CD14-positive monocyte (primary cell): ENCODE data around the gene THUMPD2. TPM values are rescaled to one million over a fixed set of nuclear protein-coding genes. Genes with fewer than 3 reads are reported as not detected.

Experiments used
- DNase-seq, 3 donors: peaks; one replicate each; pipeline ENCODE4 v3.0.0-alpha.2; 2011 to 2022
- H2AFZ ChIP-seq: 2 replicates; pipeline ENCODE4 v1.6.0; 2012; ENCODE audit warnings: mild to moderate bottlenecking, low read depth, low read length, inconsistent platforms; ENCODE audit not compliant: insufficient read depth, poor library complexity, severe bottlenecking
- H3K27ac ChIP-seq, 2 donors: 1 replicate in 1 of 2; 2 replicates in 1 of 2; pipeline ENCODE4 v1.5.1; 2012 to 2013; ENCODE audit warnings: low read length in 2 of 2, control low read depth in 1 of 2, inconsistent platforms in 1 of 2, low read depth in 1 of 2, mild to moderate bottlenecking in 1 of 2
- H3K27me3 ChIP-seq, 2 donors: one replicate each; pipeline versions ENCODE4 v1.6.0 to v1.6.1; 2011 to 2013; ENCODE audit warnings: low read length in 2 of 2; ENCODE audit not compliant: control insufficient read depth in 2 of 2, insufficient read depth in 2 of 2
- H3K36me3 ChIP-seq, 2 donors: replicated peaks in 1 of 2; 1 replicate in 1 of 2; 2 replicates in 1 of 2; pipeline versions ENCODE4 v1.5.1 to v1.6.1; 2012 to 2013; ENCODE audit warnings: low read length in 2 of 2, control low read depth in 1 of 2, inconsistent platforms in 1 of 2, mild to moderate bottlenecking in 1 of 2; ENCODE audit not compliant: insufficient read depth in 2 of 2, control insufficient read depth in 1 of 2
- H3K4me1 ChIP-seq, 2 donors: 1 replicate in 1 of 2; 2 replicates in 1 of 2; pipeline versions ENCODE4 v1.5.1 to v1.6.1; 2012 to 2013; ENCODE audit warnings: low read length in 2 of 2, control low read depth in 1 of 2, inconsistent platforms in 1 of 2, mild to moderate bottlenecking in 1 of 2, moderate library complexity in 1 of 2; ENCODE audit not compliant: insufficient read depth in 2 of 2, control insufficient read depth in 1 of 2
- H3K4me2 ChIP-seq: replicated peaks from 2 replicates; pipeline ENCODE3; 2012; ENCODE audit warnings: low read length, moderate library complexity, mild to moderate bottlenecking; ENCODE audit not compliant: poor library complexity, severe bottlenecking; ENCODE audit errors: extremely low read depth
- H3K4me3 ChIP-seq, 3 experiments: fragments of 200-600 bp in 1 of 3; sonication (generic) in 1 of 3; replicated peaks in 1 of 3; 1 replicate in 2 of 3; 2 replicates in 1 of 3; pipeline ENCODE4 v1.5.1; 2011 to 2013; ENCODE audit warnings: low read length in 3 of 3, mild to moderate bottlenecking in 3 of 3, control low read depth in 2 of 3, low read depth in 2 of 3, inconsistent platforms in 1 of 3, moderate library complexity in 1 of 3
- H3K79me2 ChIP-seq: 2 replicates; pipeline ENCODE4 v1.6.0; 2012; ENCODE audit warnings: mild to moderate bottlenecking, control low read depth, inconsistent platforms, low read length, moderate library complexity; ENCODE audit not compliant: insufficient read depth
- H3K9ac ChIP-seq: 2 replicates; pipeline ENCODE4 v1.6.0; 2017; ENCODE audit warnings: low read length, mild to moderate bottlenecking; ENCODE audit not compliant: insufficient read depth, poor library complexity, severe bottlenecking
- H3K9me3 ChIP-seq, 2 donors: replicated peaks in 1 of 2; 1 replicate in 1 of 2; 2 replicates in 1 of 2; pipeline versions ENCODE4 v1.5.1 to v1.6.1; 2012 to 2013; ENCODE audit warnings: low read length in 2 of 2, control low read depth in 1 of 2; ENCODE audit not compliant: control insufficient read depth in 1 of 2, insufficient read depth in 1 of 2
- H4K20me1 ChIP-seq: 2 replicates; pipeline ENCODE4 v1.6.0; 2012; ENCODE audit warnings: mild to moderate bottlenecking, low read length, control low read depth, moderate library complexity; ENCODE audit not compliant: insufficient read depth
- H3K27ac Mint-ChIP-seq, 7 donors: one replicate each; pipeline ENCODE4 v1.8.0; 2020; ENCODE audit warnings: mild to moderate bottlenecking in 7 of 7, mixed read lengths in 7 of 7, moderate library complexity in 6 of 7, inconsistent platforms in 2 of 7
- H3K27me3 Mint-ChIP-seq, 3 donors: one replicate each; pipeline ENCODE4 v1.8.0; 2021 to 2022; ENCODE audit warnings: low read depth in 3 of 3, mild to moderate bottlenecking in 3 of 3, mixed read lengths in 3 of 3, moderate library complexity in 3 of 3, inconsistent platforms in 1 of 3
- H3K36me3 Mint-ChIP-seq, 2 donors: one replicate each; pipeline ENCODE4 v1.8.0; 2020; ENCODE audit warnings: mixed read lengths in 2 of 2, inconsistent platforms in 1 of 2, mild to moderate bottlenecking in 1 of 2
- H3K4me1 Mint-ChIP-seq: one replicate; pipeline ENCODE4 v1.8.0; 2020; ENCODE audit warnings: mild to moderate bottlenecking, mixed read lengths
- H3K4me3 Mint-ChIP-seq, 2 donors: one replicate each; pipeline ENCODE4 v1.8.0; 2020; ENCODE audit warnings: mild to moderate bottlenecking in 2 of 2, mixed read lengths in 2 of 2, moderate library complexity in 1 of 2
- H3K9me3 Mint-ChIP-seq, 7 donors: one replicate each; pipeline ENCODE4 v1.8.0; 2020 to 2022; ENCODE audit warnings: mixed read lengths in 7 of 7, mild to moderate bottlenecking in 6 of 7, moderate library complexity in 6 of 7, inconsistent platforms in 2 of 7
- WGBS: methylation state at CpG from one replicate; pipeline ENCODE4 v1.1.5; 2013; ENCODE audit warnings: missing lambda C conversion rate; ENCODE audit not compliant: insufficient coverage; 5-methylcytosine and 5-hydroxymethylcytosine counted together
- intact Hi-C, 2 donors: fragments of 100-400 bp; cut with micrococcal nuclease; formaldehyde crosslinking; loops; one replicate each; pipeline versions ENCODE4 v1.15.0 to v1.15.1; 2023
- polyA plus RNA-seq, 3 donors: library from polyadenylated mRNA; depleted of rRNA in 1 of 3; unstranded in 2 of 3; stranded (reverse) in 1 of 3; fragments of 300-500 nt in 2 of 3; fragments of >200 nt in 1 of 3; fragmentation: Illumina TruSeq in 2 of 3; gene quantifications; 1 replicate in 2 of 3; 2 replicates in 1 of 3; pipeline ENCODE4 v1.2.3, GENCODE V29; 2012 to 2021
- TF ChIP-seq, protein P1 (sequence below): fragments of 200-600 bp; IDR thresholded peaks from one replicate; pipeline ENCODE4 v1.8.0; 2022; ENCODE audit warnings: antibody characterized with exemption, mild to moderate bottlenecking

Gene THUMPD2
- polyA plus RNA-seq, 3 donors: 2.8 to 5.9 (median 4.2) TPM

DNA sequence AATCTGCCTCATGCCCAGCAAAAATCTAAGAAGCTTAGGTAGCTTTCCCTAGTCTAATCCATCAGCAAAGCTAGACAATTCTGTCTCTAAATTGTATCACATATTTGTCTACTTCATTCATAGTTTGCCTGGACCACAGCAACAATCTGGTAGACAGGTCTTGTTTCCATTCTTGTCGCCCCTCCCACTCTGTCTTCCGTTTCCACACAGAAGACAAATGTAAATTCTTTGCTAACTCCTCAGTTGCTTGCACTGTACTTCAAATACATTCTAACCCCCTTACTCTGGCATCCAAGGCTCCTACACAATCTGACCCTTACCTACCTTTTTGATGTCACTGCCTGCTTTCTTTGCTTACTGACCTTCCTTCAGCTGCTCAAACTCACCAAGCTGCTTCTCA is 40.1 kb downstream of the THUMPD2 start:
- 92% methylated on average over 2 of the region's 2 CpGs for WGBS
- H3K36me3 ChIP-seq: peaks cover 63 to 96% of the 10 kb centered on the region in 2 donors

DNA sequence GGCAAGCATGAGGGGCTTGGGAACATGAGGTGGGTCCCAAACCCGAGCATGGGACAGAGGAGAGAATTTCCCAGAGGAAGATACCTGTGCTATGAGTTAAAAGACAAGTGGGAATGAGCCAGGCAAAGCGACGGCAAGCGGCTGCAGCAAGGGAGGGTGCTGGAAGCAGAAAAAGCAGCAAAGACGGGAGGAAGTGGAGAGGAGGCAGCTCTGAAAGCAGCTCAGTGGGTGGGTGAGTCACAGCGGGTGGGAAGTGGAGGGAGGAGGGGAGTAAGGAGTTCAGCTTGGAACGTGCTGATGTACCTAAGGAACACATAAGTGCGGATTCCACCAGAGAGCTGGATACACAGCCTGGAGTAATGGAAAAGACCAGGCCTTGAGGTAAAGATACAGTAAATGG is 41.4 kb downstream of the THUMPD2 start:
- no peaks in the 10 kb centered on the region for H3K4me1 ChIP-seq
- Mint-ChIP-seq H3K4me3 (no peak overlapping the region), H3K27ac (peak overlapping the region in 4 of 7 donors; percentile 40 to 70 (median 55)), H3K27me3 (no peaks in the 10 kb centered on the region), H3K36me3 (peaks cover 67 to 81% of the 10 kb centered on the region in 2 donors), H3K9me3 (no peaks in the 10 kb centered on the region), H3K4me1 (peaks cover 3% of the 10 kb centered on the region)
- H3K4me3 ChIP-seq: no peak overlapping the region
- no peaks in the 10 kb centered on the region for H3K27me3 ChIP-seq
- intact Hi-C loops: loop anchor here in 1 of 2 donors (10.0 kb wide), 1 partner anchor 363 kb away; no protein-coding TSS in a partner anchor
- H2AFZ ChIP-seq: no peak overlapping the region
- TF ChIP-seq, protein P1, sequence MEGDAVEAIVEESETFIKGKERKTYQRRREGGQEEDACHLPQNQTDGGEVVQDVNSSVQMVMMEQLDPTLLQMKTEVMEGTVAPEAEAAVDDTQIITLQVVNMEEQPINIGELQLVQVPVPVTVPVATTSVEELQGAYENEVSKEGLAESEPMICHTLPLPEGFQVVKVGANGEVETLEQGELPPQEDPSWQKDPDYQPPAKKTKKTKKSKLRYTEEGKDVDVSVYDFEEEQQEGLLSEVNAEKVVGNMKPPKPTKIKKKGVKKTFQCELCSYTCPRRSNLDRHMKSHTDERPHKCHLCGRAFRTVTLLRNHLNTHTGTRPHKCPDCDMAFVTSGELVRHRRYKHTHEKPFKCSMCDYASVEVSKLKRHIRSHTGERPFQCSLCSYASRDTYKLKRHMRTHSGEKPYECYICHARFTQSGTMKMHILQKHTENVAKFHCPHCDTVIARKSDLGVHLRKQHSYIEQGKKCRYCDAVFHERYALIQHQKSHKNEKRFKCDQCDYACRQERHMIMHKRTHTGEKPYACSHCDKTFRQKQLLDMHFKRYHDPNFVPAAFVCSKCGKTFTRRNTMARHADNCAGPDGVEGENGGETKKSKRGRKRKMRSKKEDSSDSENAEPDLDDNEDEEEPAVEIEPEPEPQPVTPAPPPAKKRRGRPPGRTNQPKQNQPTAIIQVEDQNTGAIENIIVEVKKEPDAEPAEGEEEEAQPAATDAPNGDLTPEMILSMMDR: no peak
- no peaks in the 10 kb centered on the region for H3K79me2 ChIP-seq
- no peak overlapping the region for H3K4me2 ChIP-seq
- no peak overlapping the region for H3K9ac ChIP-seq
- peaks cover 51 to 97% of the 10 kb centered on the region in 2 donors for H3K36me3 ChIP-seq
- no peak for DNase-seq
- H3K9me3 ChIP-seq: no peaks in the 10 kb centered on the region
- 78% methylated on average over 7 of the region's 8 CpGs for WGBS
- no peaks in the 10 kb centered on the region for H4K20me1 ChIP-seq
- H3K27ac ChIP-seq: no peak overlapping the region

More for the DNA sequence above, 40.1 kb downstream of the THUMPD2 start:
- H3K4me1 ChIP-seq: no peaks in the 10 kb centered on the region
- no peaks in the 10 kb centered on the region for H3K27me3 ChIP-seq
- Mint-ChIP-seq H3K4me3 (no peak overlapping the region), H3K9me3 (no peaks in the 10 kb centered on the region), H3K36me3 (peaks cover 73 to 83% of the 10 kb centered on the region in 2 donors), H3K27me3 (no peaks in the 10 kb centered on the region), H3K4me1 (peaks cover 3% of the 10 kb centered on the region), H3K27ac (peak overlapping the region in 1 of 7 donors; percentile 22)
- no peaks in the 10 kb centered on the region for H3K79me2 ChIP-seq
- TF ChIP-seq, protein P1: no peak
- no peak overlapping the region for H2AFZ ChIP-seq
- no peak overlapping the region for H3K9ac ChIP-seq
- no peak overlapping the region for H3K4me2 ChIP-seq
- no peaks in the 10 kb centered on the region for H3K9me3 ChIP-seq
- intact Hi-C loops: loop anchor here in 1 of 2 donors (10.0 kb wide), 1 partner anchor 364 kb away; no protein-coding TSS in a partner anchor
- peak overlapping the region in 1 of 2 donors; percentile 42 for H3K27ac ChIP-seq
- H3K4me3 ChIP-seq: no peak overlapping the region
- no peak for DNase-seq
- no peaks in the 10 kb centered on the region for H4K20me1 ChIP-seq
